Measurements from ENCODE around the gene MPV17. TPM values are rescaled to one million over a fixed set of nuclear protein-coding genes. Genes with fewer than 3 reads are reported as not detected.

The MPV17 gene
- total and polyA plus RNA-seq, 2 of the 13 experiments (the other 11 are each of a cell fraction or from before 2014, with no cell fraction given) = 48.9 to 129 TPM

GRCh38 chr2:27370816-27371620, 48.1 kb upstream of the MPV17 start (continued):
- TF ChIP-seq, protein P1, sequence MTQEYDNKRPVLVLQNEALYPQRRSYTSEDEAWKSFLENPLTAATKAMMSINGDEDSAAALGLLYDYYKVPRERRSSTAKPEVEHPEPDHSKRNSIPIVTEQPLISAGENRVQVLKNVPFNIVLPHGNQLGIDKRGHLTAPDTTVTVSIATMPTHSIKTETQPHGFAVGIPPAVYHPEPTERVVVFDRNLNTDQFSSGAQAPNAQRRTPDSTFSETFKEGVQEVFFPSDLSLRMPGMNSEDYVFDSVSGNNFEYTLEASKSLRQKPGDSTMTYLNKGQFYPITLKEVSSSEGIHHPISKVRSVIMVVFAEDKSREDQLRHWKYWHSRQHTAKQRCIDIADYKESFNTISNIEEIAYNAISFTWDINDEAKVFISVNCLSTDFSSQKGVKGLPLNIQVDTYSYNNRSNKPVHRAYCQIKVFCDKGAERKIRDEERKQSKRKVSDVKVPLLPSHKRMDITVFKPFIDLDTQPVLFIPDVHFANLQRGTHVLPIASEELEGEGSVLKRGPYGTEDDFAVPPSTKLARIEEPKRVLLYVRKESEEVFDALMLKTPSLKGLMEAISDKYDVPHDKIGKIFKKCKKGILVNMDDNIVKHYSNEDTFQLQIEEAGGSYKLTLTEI (CRISPR knock-in tag; conservative IDR thresholded peaks at IDR 0.05) = no peak
- TF ChIP-seq HMG20B (CRISPR knock-in tag; conservative IDR thresholded peaks at IDR 0.05) (0 out of 2 replicates have a peak, but pooled peaks have one; percentile 3), ZNF503 (CRISPR knock-in tag; IDR thresholded peaks at IDR 0.05) (no peak), ETV5 (CRISPR knock-in tag; IDR thresholded peaks at IDR 0.05; ENCODE audit: borderline replicate concordance) (no peak), ZNF775 (CRISPR knock-in tag; IDR thresholded peaks at IDR 0.05; ENCODE audit: borderline replicate concordance) (no peak), ZNF569 (CRISPR knock-in tag; IDR thresholded peaks at IDR 0.05; ENCODE audit: borderline replicate concordance) (0 out of 2 replicates have a peak, but pooled peaks have one; percentile 55), ZSCAN25 (CRISPR knock-in tag; IDR thresholded peaks at IDR 0.05) (no peak; the same call in 1 of the 2 replicates), BORCS8-MEF2B (CRISPR knock-in tag; IDR thresholded peaks at IDR 0.05) (0 out of 2 replicates have a peak, but pooled peaks have one; percentile 32), ZNF33B (CRISPR knock-in tag; IDR thresholded peaks at IDR 0.05) (peak; percentile 17; the same call in 1 of the 2 replicates), MED1 (CRISPR knock-in tag; IDR thresholded peaks at IDR 0.05) (no peak), MAF1 (CRISPR knock-in tag; IDR thresholded peaks at IDR 0.05; ENCODE audit: borderline replicate concordance) (no peak), HOXA3 (CRISPR knock-in tag; IDR thresholded peaks at IDR 0.05) (0 out of 2 replicates have a peak, but pooled peaks have one; percentile 12), RELA (CRISPR knock-in tag; IDR thresholded peaks at IDR 0.05) (no peak; the same call in 1 of the 2 replicates), ZSCAN31 (CRISPR knock-in tag; IDR thresholded peaks at IDR 0.05; ENCODE audit: low read depth) (no peak), ZNF224 (CRISPR knock-in tag; IDR thresholded peaks at IDR 0.05) (no peak), ZNF556 (CRISPR knock-in tag; IDR thresholded peaks at IDR 0.05; ENCODE audit: borderline replicate concordance) (no peak), NFE2L2 (IDR thresholded peaks at IDR 0.05; ENCODE audit: low read length) (no peak), ZBTB43 (CRISPR knock-in tag; conservative IDR thresholded peaks at IDR 0.05) (no peak), CEBPB (IDR thresholded peaks at IDR 0.05; ENCODE audit: borderline replicate concordance, low read depth, low read length) (no peak), ZFP36 (IDR thresholded peaks at IDR 0.05; ENCODE audit: borderline replicate concordance, low read depth, low read length, partially characterized antibody) (no peak), BRD4 (CRISPR knock-in tag; IDR thresholded peaks at IDR 0.05) (no peak), ZFP36L1 (CRISPR knock-in tag; IDR thresholded peaks at IDR 0.05) (no peak)
- TF ChIP-seq, protein P2, sequence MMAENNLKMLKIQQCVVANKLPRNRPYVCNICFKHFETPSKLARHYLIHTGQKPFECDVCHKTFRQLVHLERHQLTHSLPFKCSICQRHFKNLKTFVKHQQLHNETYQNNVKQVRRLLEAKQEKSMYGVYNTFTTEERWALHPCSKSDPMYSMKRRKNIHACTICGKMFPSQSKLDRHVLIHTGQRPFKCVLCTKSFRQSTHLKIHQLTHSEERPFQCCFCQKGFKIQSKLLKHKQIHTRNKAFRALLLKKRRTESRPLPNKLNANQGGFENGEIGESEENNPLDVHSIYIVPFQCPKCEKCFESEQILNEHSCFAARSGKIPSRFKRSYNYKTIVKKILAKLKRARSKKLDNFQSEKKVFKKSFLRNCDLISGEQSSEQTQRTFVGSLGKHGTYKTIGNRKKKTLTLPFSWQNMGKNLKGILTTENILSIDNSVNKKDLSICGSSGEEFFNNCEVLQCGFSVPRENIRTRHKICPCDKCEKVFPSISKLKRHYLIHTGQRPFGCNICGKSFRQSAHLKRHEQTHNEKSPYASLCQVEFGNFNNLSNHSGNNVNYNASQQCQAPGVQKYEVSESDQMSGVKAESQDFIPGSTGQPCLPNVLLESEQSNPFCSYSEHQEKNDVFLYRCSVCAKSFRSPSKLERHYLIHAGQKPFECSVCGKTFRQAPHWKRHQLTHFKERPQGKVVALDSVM (CRISPR knock-in tag; IDR thresholded peaks at IDR 0.05) = no peak

All from HepG2 (cell line).